Stomach (tissue), 4 donors: ENCODE measurements around the gene ELP2.

Experiments used
- CTCF ChIP-seq, 7 experiments: fragments of 450-650 bp in 4 of 7; fragments of 200-600 bp in 3 of 7; sonication (generic) in 3 of 7; IDR thresholded peaks; one replicate each; pipeline ENCODE4 v1.5.1; 2016 to 2019; ENCODE audit warnings: antibody characterized with exemption in 7 of 7, control low read depth in 2 of 7, mild to moderate bottlenecking in 1 of 7
- POLR2AphosphoS5 ChIP-seq, 3 donors: sonication (generic); formaldehyde crosslinking; IDR thresholded peaks; one replicate each; pipeline ENCODE4 v1.6.1; 2016; ENCODE audit warnings: antibody characterized with exemption in 3 of 3

DNA sequence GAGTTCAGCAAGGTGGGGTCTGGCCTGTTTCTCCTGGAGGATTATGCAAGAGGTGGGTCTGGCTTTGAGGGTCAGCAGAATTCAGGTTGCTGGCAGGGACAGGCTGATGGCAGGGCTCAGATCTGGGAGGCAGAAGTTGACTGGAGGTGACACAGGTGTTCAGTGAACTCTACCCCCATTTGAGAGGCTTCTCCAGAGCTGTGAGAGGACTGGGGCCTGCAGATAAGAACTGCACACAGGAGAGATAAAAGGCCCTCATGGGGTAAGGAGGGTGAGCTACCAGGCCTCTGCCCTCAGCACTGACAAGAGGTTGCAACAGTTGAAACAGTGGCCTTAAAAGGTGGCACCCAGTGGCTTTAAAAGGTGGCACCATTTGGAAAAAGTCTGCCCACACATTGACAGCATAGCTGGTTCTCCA is 70.7 kb downstream of the ELP2 start:
- TF ChIP-seq CTCF (IDR thresholded peaks at IDR 0.05) (no peak), POLR2AphosphoS5 (IDR thresholded peaks at IDR 0.05) (no peak)
